GM12878 (cell line): ENCODE results near the gene AKT1S1. TPM values are rescaled to one million over a fixed set of nuclear protein-coding genes. Genes with fewer than 3 reads are reported as not detected.
"Not testable (repeated sequence)": the region's sequence is repeated elsewhere in the genome, so short reads cannot be mapped to it uniquely, and the experiment has no call there.

ENCODE experiments used
- ATAC-seq: fragments of 200-7000 bp; cut with Tn5 transposase; 3 replicates; pipeline ENCODE4 v1.9.1; 2020; ENCODE audit warnings: mild to moderate bottlenecking, moderate library complexity
- BruUV-seq: library from RNA; stranded (reverse); fragments of 400-500 nt; replicated peaks from 2 replicates; lab custom pipeline; 2021; lab: Mats Ljungman, UMichigan
- CTCF ChIA-PET: fragments of 300-600 bp; sonication (Branson Sonifier 250); formaldehyde crosslinking; extraction: SDS; loops from one replicate; lab custom pipeline; 2021; ENCODE audit warnings: inconsistent platforms; lab: Yijun Ruan, JAX
- POLR2A ChIA-PET: fragments of 350-600 bp; formaldehyde crosslinking; extraction: SDS; loops from one replicate; lab custom pipeline; 2021; ENCODE audit warnings: inconsistent platforms; lab: Charles Lee
- RAD21 ChIA-PET: fragments of 300-600 bp; sonication (Branson Sonifier 250); formaldehyde crosslinking; loops from one replicate; lab custom pipeline; 2023; ENCODE audit warnings: antibody characterized with exemption; ENCODE audit not compliant: unreplicated experiment; lab: Charles Lee
- SMC1A ChIA-PET: fragments of 300-600 bp; sonication (Branson Sonifier 250); formaldehyde crosslinking; loops from one replicate; lab custom pipeline; 2023; ENCODE audit not compliant: unreplicated experiment, uncharacterized antibody; lab: Charles Lee
- DNase-seq: peaks from one replicate; pipeline ENCODE4 v3.0.0-alpha.2; 2011; ENCODE audit warnings: low read depth, low spot score
- FAIRE-seq: peaks from 3 replicates; lab custom pipeline; 2011; peaks lifted over from hg19 to GRCh38; lab: Jason Lieb, UNC
- H2AFZ ChIP-seq: 2 replicates; pipeline ENCODE4 v1.6.0; 2011; ENCODE audit warnings: low read depth, low read length, control low read depth; ENCODE audit not compliant: control insufficient read depth
- H3K27ac ChIP-seq: 2 replicates; pipeline ENCODE4 v1.5.1; 2011; ENCODE audit warnings: control low read depth; ENCODE audit not compliant: control insufficient read depth, insufficient read depth
- H3K27me3 ChIP-seq, 2 experiments: replicated peaks in 1 of 2; 2 replicates each; pipeline versions ENCODE4 v1.6.0 to v1.6.1; 2011; ENCODE audit warnings: low read length in 1 of 2; ENCODE audit not compliant: control insufficient read depth in 2 of 2, insufficient read depth in 2 of 2
- H3K36me3 ChIP-seq, 2 experiments: 2 replicates each; pipeline ENCODE4 v1.5.1; 2011; ENCODE audit warnings: low read length in 1 of 2; ENCODE audit not compliant: control insufficient read depth in 2 of 2, insufficient read depth in 2 of 2
- H3K4me1 ChIP-seq: 2 replicates; pipeline ENCODE4 v1.6.1; 2011; ENCODE audit warnings: mild to moderate bottlenecking, low read length, moderate library complexity, mixed read lengths; ENCODE audit not compliant: control insufficient read depth, insufficient read depth
- H3K4me2 ChIP-seq: 2 replicates; pipeline ENCODE4 v1.6.0; 2011; ENCODE audit warnings: control low read depth; ENCODE audit not compliant: control insufficient read depth, insufficient read depth
- H3K4me3 ChIP-seq: fragments of 200-600 bp; sonication (generic); 2 replicates; pipeline ENCODE4 v1.5.1; 2016
- H3K79me2 ChIP-seq: 2 replicates; pipeline ENCODE4 v1.6.0; 2011; ENCODE audit warnings: low read length; ENCODE audit not compliant: control insufficient read depth, insufficient read depth
- H3K9ac ChIP-seq: 2 replicates; pipeline ENCODE4 v1.8.0; 2011; ENCODE audit warnings: low read length, control low read depth, mixed read lengths; ENCODE audit not compliant: control insufficient read depth, insufficient read depth
- H3K9me3 ChIP-seq: replicated peaks from 3 replicates; pipeline ENCODE4 v1.5.1; 2011; ENCODE audit warnings: mild to moderate bottlenecking, low read length; ENCODE audit not compliant: control insufficient read depth, insufficient read depth
- H4K20me1 ChIP-seq: 2 replicates; pipeline ENCODE4 v1.6.0; 2011; ENCODE audit not compliant: control insufficient read depth, insufficient read depth
- WGBS: methylation state at CpG from one replicate; pipeline ENCODE4 v1.1.6; 2016; ENCODE audit warnings: low lambda C conversion rate; ENCODE audit not compliant: insufficient replicate concordance, insufficient coverage; ENCODE audit errors: missing lambda C conversion rate; 5-methylcytosine and 5-hydroxymethylcytosine counted together
- in situ Hi-C: fragments of 300-500 bp; cut with MboI; formaldehyde crosslinking; loops from 9 replicates; pipeline ENCODE4 v1.14.3; 2018; ENCODE audit warnings: mixed read lengths
- intact Hi-C: fragments of 100-400 bp; cut with micrococcal nuclease; formaldehyde crosslinking; loops from one replicate; pipeline ENCODE4 v1.14.2; 2022; ENCODE audit not compliant: unreplicated experiment
- microRNA-seq: library from miRNA; unstranded; fragments of <30 nt; microRNA quantifications from one replicate; pipeline ENCODE4, GENCODE V29; 2018
- polyA plus RNA-seq, 11 experiments: library from polyadenylated mRNA; depleted of rRNA in 4 of 11; unstranded in 6 of 11; stranded (reverse) in 5 of 11; fragments of >200 nt; fragmentation: Nextera tagmentation in 4 of 11; fragmentation: Illumina TruSeq in 1 of 11; extraction: Ambion mirVana in 4 of 11; extraction: Trizol in 1 of 11; gene quantifications; 1 replicate in 1 of 11; 2 replicates in 10 of 11; pipeline versions ENCODE4 v1.2.1 to v1.2.3, GENCODE V29; 2011 to 2016; ENCODE audit warnings: inconsistent platforms in 2 of 11, missing spikeins in 2 of 11, low read depth in 1 of 11
- small RNA-seq: library from RNA; depleted of rRNA; stranded (forward); fragments of <200 nt; gene quantifications from one replicate; pipeline ENCODE3, GENCODE V24; 2014
- total RNA-seq, 4 experiments: library from RNA; depleted of rRNA in 3 of 4; stranded (reverse); fragments of >200 nt in 3 of 4; fragmentation: Illumina TruSeq in 1 of 4; extraction: Trizol in 1 of 4; gene quantifications; 2 replicates each; pipeline versions ENCODE4 v1.2.1 to v1.2.3, GENCODE V29; 2013 to 2021

Gene AKT1S1
- total and polyA plus RNA-seq, 10 of the 15 experiments (the other 5 are each of a cell fraction or from before 2014, with no cell fraction given): 0.43 to 23.0 (median 12.3) TPM

DNA sequence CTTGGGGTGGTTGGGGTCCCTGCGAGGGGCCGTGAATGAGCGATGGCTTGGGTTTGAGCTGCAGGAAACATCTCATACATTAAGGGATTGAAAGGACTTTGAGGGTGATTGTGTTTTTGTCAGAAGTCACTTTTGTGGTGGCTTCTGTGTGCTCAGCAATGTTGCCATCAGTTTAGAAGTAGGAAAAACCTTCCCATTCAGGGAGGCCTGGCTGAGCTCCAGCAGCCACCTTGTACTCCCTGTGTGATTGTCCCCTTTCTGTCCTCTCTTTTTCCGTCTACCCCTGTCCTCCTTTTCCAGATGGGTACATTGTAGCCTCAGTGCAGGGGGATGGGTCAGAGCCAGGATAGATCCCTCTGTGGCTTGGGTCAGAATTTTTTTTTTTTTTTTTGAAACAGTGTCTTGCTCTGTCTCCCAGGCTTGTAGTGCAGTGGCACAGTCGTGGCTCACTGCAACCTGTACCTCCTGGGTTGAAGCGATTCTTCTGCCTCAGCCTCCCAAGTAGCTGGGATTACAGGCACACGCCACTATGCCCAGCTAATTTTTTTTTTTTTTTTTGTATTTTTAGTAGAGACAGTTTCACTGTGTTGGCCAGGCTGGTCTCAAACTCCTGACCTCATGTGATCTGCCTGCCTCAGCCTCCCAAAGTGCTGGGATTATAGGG lies 57.6 kb downstream of the AKT1S1 start:
- DNase-seq, ATAC-seq, H3K27ac ChIP-seq, FAIRE-seq, RAD21 ChIA-PET, H3K4me1 ChIP-seq, BruUV-seq, H3K9me3 ChIP-seq, in situ Hi-C loops, H2AFZ ChIP-seq, H3K9ac ChIP-seq, H4K20me1 ChIP-seq, intact Hi-C loops, H3K27me3 ChIP-seq: not testable (repeated sequence)
- peak overlapping the region; percentile 96 for H3K4me3 ChIP-seq
- 76% methylated on average over 4 of the region's 7 CpGs for WGBS
- H3K79me2 ChIP-seq: peaks cover 29% of the 10 kb centered on the region
- ChIA-PET POLR2A (interaction anchor here (0.7 to 2.7 kb wide), 5 partner anchors 24 to 57 kb away, joined by 3 to 11 read pairs (median 4); partner anchors contain the start of genes AKT1S1, PTOV1 and TBC1D17), SMC1A (interaction anchor here (1.2 kb wide), 1 partner anchor 30 kb away, joined by 4 read pairs; no protein-coding TSS in a partner anchor), CTCF (interaction anchor here (0.7 to 1.8 kb wide), 2 partner anchors 26 to 46 kb away, joined by 3 to 6 read pairs; no protein-coding TSS in a partner anchor)
- peaks cover 0 to 15% of the 10 kb centered on the region in 2 experiments; a peak in 2 of 4 replicates for H3K36me3 ChIP-seq
- peak overlapping the region; percentile 60 for H3K4me2 ChIP-seq

Small RNAs within 50 kb of the gene (microRNA-seq; reads per million reads assigned to microRNA genes)
- 2.1 reads per million, percentile 6 among the genes with 10 or more reads in this experiment for gene MIR4749
- 0.56 reads per million for gene MIR4750
- not detected for gene MIR6800

Small RNAs within 50 kb of the gene (small RNA-seq; reads per million reads assigned to genes)
- gene MIR4749: 0.16 reads per million

Other genes with a start within 250 kb of the AKT1S1 start
Only the 7 nearest of the 20 such genes appear.
- 12.8 and 15.6 TPM in 2 replicates for gene MED25, start 59.1 kb downstream of the AKT1S1 start, total RNA-seq (2014; rRNA removed)
- gene MED25, start 59.1 kb downstream of the AKT1S1 start, total RNA-seq (2014; rRNA removed; fragmentation: Illumina TruSeq; extraction: Trizol): 8.0 and 8.2 TPM in 2 replicates
- 49.5 and 53.9 TPM in 2 replicates for gene MED25, start 59.1 kb downstream of the AKT1S1 start, total RNA-seq (2021)
- 12.6 and 15.5 TPM in 2 replicates for gene MED25, start 59.1 kb downstream of the AKT1S1 start, polyA plus RNA-seq (2011; rRNA removed)
- 14.3 and 32.4 TPM in 2 replicates for gene MED25, start 59.1 kb downstream of the AKT1S1 start, polyA plus RNA-seq (2014; fragmentation: Illumina TruSeq; extraction: Trizol)
- 1 to 10 TPM; 3.5 to 5.2 TPM for gene MED25, start 59.1 kb downstream of the AKT1S1 start, polyA plus RNA-seq (2014; fragmentation: Nextera tagmentation; extraction: Ambion mirVana)
- gene MED25, start 59.1 kb downstream of the AKT1S1 start, polyA plus RNA-seq (2014; rRNA removed): 24.5 and 34.4 TPM in 2 replicates
- gene MED25, start 59.1 kb downstream of the AKT1S1 start, polyA plus RNA-seq (2016; fragmentation: Nextera tagmentation; extraction: Ambion mirVana): 10 to 100 TPM; 18.7 to 20.7 TPM
- gene PTOV1, start 26.2 kb downstream of the AKT1S1 start, total RNA-seq (2014; rRNA removed): 28.7 and 36.6 TPM in 2 replicates
- 17.8 and 18.1 TPM in 2 replicates for gene PTOV1, start 26.2 kb downstream of the AKT1S1 start, total RNA-seq (2014; rRNA removed; fragmentation: Illumina TruSeq; extraction: Trizol)
- 76.7 and 83.5 TPM in 2 replicates for gene PTOV1, start 26.2 kb downstream of the AKT1S1 start, total RNA-seq (2021)
- 13.2 and 23.4 TPM in 2 replicates for gene PTOV1, start 26.2 kb downstream of the AKT1S1 start, polyA plus RNA-seq (2011; rRNA removed)
- gene PTOV1, start 26.2 kb downstream of the AKT1S1 start, polyA plus RNA-seq (2014; fragmentation: Illumina TruSeq; extraction: Trizol): 3.6 and 21.2 TPM in 2 replicates
- gene PTOV1, start 26.2 kb downstream of the AKT1S1 start, polyA plus RNA-seq (2014; fragmentation: Nextera tagmentation; extraction: Ambion mirVana): 10 to 100 TPM in 1 of 2 experiments, 1 to 10 TPM in 1; 3.2 to 10.6 TPM
- gene PTOV1, start 26.2 kb downstream of the AKT1S1 start, polyA plus RNA-seq (2014; rRNA removed): 38.1 and 41.5 TPM in 2 replicates
- gene PTOV1, start 26.2 kb downstream of the AKT1S1 start, polyA plus RNA-seq (2016; fragmentation: Nextera tagmentation; extraction: Ambion mirVana): 10 to 100 TPM; 14.8 to 45.0 TPM
- 42.3 and 55.5 TPM in 2 replicates for gene PNKP, start 9.8 kb downstream of the AKT1S1 start, total RNA-seq (2014; rRNA removed)
- 19.3 and 20.2 TPM in 2 replicates for gene PNKP, start 9.8 kb downstream of the AKT1S1 start, total RNA-seq (2014; rRNA removed; fragmentation: Illumina TruSeq; extraction: Trizol)
- 61.4 and 82.3 TPM in 2 replicates for gene PNKP, start 9.8 kb downstream of the AKT1S1 start, total RNA-seq (2021)
- 9.2 and 14.6 TPM in 2 replicates for gene PNKP, start 9.8 kb downstream of the AKT1S1 start, polyA plus RNA-seq (2011; rRNA removed)
- 15.1 and 20.3 TPM in 2 replicates for gene PNKP, start 9.8 kb downstream of the AKT1S1 start, polyA plus RNA-seq (2014; fragmentation: Illumina TruSeq; extraction: Trizol)
- 1 to 10 TPM; 2.9 to 4.0 TPM for gene PNKP, start 9.8 kb downstream of the AKT1S1 start, polyA plus RNA-seq (2014; fragmentation: Nextera tagmentation; extraction: Ambion mirVana)
- gene PNKP, start 9.8 kb downstream of the AKT1S1 start, polyA plus RNA-seq (2014; rRNA removed): 73.5 and 77.2 TPM in 2 replicates
- 10 to 100 TPM; 46.2 to 47.4 TPM for gene PNKP, start 9.8 kb downstream of the AKT1S1 start, polyA plus RNA-seq (2016; fragmentation: Nextera tagmentation; extraction: Ambion mirVana)
- 3.5 and 3.6 TPM in 2 replicates for gene TBC1D17, start 347 bp upstream of the AKT1S1 start, total RNA-seq (2014; rRNA removed)
- gene TBC1D17, start 347 bp upstream of the AKT1S1 start, total RNA-seq (2014; rRNA removed; fragmentation: Illumina TruSeq; extraction: Trizol): 3.1 and 3.2 TPM in 2 replicates
- gene TBC1D17, start 347 bp upstream of the AKT1S1 start, total RNA-seq (2021): 20.4 and 20.9 TPM in 2 replicates
- gene TBC1D17, start 347 bp upstream of the AKT1S1 start, polyA plus RNA-seq (2011; rRNA removed): 11.7 and 18.9 TPM in 2 replicates
- 8.6 and 10.9 TPM in 2 replicates for gene TBC1D17, start 347 bp upstream of the AKT1S1 start, polyA plus RNA-seq (2014; fragmentation: Illumina TruSeq; extraction: Trizol)
- under 1 TPM; 0.42 to 0.52 TPM for gene TBC1D17, start 347 bp upstream of the AKT1S1 start, polyA plus RNA-seq (2014; fragmentation: Nextera tagmentation; extraction: Ambion mirVana)
- 17.4 and 22.3 TPM in 2 replicates for gene TBC1D17, start 347 bp upstream of the AKT1S1 start, polyA plus RNA-seq (2014; rRNA removed)
- 10 to 100 TPM; 11.5 to 13.2 TPM for gene TBC1D17, start 347 bp upstream of the AKT1S1 start, polyA plus RNA-seq (2016; fragmentation: Nextera tagmentation; extraction: Ambion mirVana)
- 39.1 and 51.0 TPM in 2 replicates for gene IL4I1, start 19.5 kb upstream of the AKT1S1 start, total RNA-seq (2014; rRNA removed)
- gene IL4I1, start 19.5 kb upstream of the AKT1S1 start, total RNA-seq (2014; rRNA removed; fragmentation: Illumina TruSeq; extraction: Trizol): 16.2 and 17.4 TPM in 2 replicates
- gene IL4I1, start 19.5 kb upstream of the AKT1S1 start, total RNA-seq (2021): 80.0 and 82.6 TPM in 2 replicates
- 37.4 and 83.8 TPM in 2 replicates for gene IL4I1, start 19.5 kb upstream of the AKT1S1 start, polyA plus RNA-seq (2011; rRNA removed)
- gene IL4I1, start 19.5 kb upstream of the AKT1S1 start, polyA plus RNA-seq (2014; fragmentation: Illumina TruSeq; extraction: Trizol): 4.8 and 20.1 TPM in 2 replicates
- gene IL4I1, start 19.5 kb upstream of the AKT1S1 start, polyA plus RNA-seq (2014; fragmentation: Nextera tagmentation; extraction: Ambion mirVana): under 1 TPM; 0.62 to 1.00 TPM
- gene IL4I1, start 19.5 kb upstream of the AKT1S1 start, polyA plus RNA-seq (2014; rRNA removed): 42.5 and 53.3 TPM in 2 replicates
- 10 to 100 TPM; 43.0 to 45.5 TPM for gene IL4I1, start 19.5 kb upstream of the AKT1S1 start, polyA plus RNA-seq (2016; fragmentation: Nextera tagmentation; extraction: Ambion mirVana)
- 24.8 and 29.0 TPM in 2 replicates for gene ATF5, start 51.9 kb upstream of the AKT1S1 start, total RNA-seq (2014; rRNA removed)
- 16.7 and 17.6 TPM in 2 replicates for gene ATF5, start 51.9 kb upstream of the AKT1S1 start, total RNA-seq (2014; rRNA removed; fragmentation: Illumina TruSeq; extraction: Trizol)
- gene ATF5, start 51.9 kb upstream of the AKT1S1 start, total RNA-seq (2021): 82.1 and 83.1 TPM in 2 replicates
- gene ATF5, start 51.9 kb upstream of the AKT1S1 start, polyA plus RNA-seq (2011; rRNA removed): 122 and 133 TPM in 2 replicates
- 38.1 and 41.1 TPM in 2 replicates for gene ATF5, start 51.9 kb upstream of the AKT1S1 start, polyA plus RNA-seq (2014; fragmentation: Illumina TruSeq; extraction: Trizol)
- 10 to 100 TPM in 1 of 2 experiments, 1 to 10 TPM in 1; 9.1 to 10.1 TPM for gene ATF5, start 51.9 kb upstream of the AKT1S1 start, polyA plus RNA-seq (2014; fragmentation: Nextera tagmentation; extraction: Ambion mirVana)
- gene ATF5, start 51.9 kb upstream of the AKT1S1 start, polyA plus RNA-seq (2014; rRNA removed): 55.2 and 63.1 TPM in 2 replicates
- 10 to 100 TPM; 16.3 to 19.0 TPM for gene ATF5, start 51.9 kb upstream of the AKT1S1 start, polyA plus RNA-seq (2016; fragmentation: Nextera tagmentation; extraction: Ambion mirVana)
- gene NUP62, start 52.1 kb upstream of the AKT1S1 start, total RNA-seq (2014; rRNA removed): 90.7 and 95.6 TPM in 2 replicates
- 46.5 and 50.1 TPM in 2 replicates for gene NUP62, start 52.1 kb upstream of the AKT1S1 start, total RNA-seq (2014; rRNA removed; fragmentation: Illumina TruSeq; extraction: Trizol)
- gene NUP62, start 52.1 kb upstream of the AKT1S1 start, total RNA-seq (2021): 102 and 108 TPM in 2 replicates
- gene NUP62, start 52.1 kb upstream of the AKT1S1 start, polyA plus RNA-seq (2011; rRNA removed): 13.7 and 35.5 TPM in 2 replicates
- 40.8 and 67.7 TPM in 2 replicates for gene NUP62, start 52.1 kb upstream of the AKT1S1 start, polyA plus RNA-seq (2014; fragmentation: Illumina TruSeq; extraction: Trizol)
- gene NUP62, start 52.1 kb upstream of the AKT1S1 start, polyA plus RNA-seq (2014; fragmentation: Nextera tagmentation; extraction: Ambion mirVana): 10 to 100 TPM; 19.5 to 22.0 TPM
- 66.1 and 77.7 TPM in 2 replicates for gene NUP62, start 52.1 kb upstream of the AKT1S1 start, polyA plus RNA-seq (2014; rRNA removed)
- 100 to 1,000 TPM; 105 to 110 TPM for gene NUP62, start 52.1 kb upstream of the AKT1S1 start, polyA plus RNA-seq (2016; fragmentation: Nextera tagmentation; extraction: Ambion mirVana)